ENCODE data around the gene SET.

The SET gene

GRCh38 chr9:128718475-128718874, 29.5 kb downstream of the SET start:
- no peak overlapping the region for H2BK5ac ChIP-seq (ENCODE audit: low read depth, low read length, poor library complexity, severe bottlenecking)
- no peak for DNase-seq
- H3K4me1 ChIP-seq (ENCODE audit: control insufficient read depth, insufficient read depth, low read depth, low read length), result peaks cover 10% of the 10 kb centered on the region
- no peak overlapping the region for H4K91ac ChIP-seq (ENCODE audit: low read length)
- H3K36me3 ChIP-seq (ENCODE audit: control insufficient read depth in 1 of 2, insufficient read depth in 2 of 2, low read depth in 1 of 2, low read length in 2 of 2), result peaks cover 5 to 41% of the 10 kb centered on the region in 2 experiments
- H3K9ac ChIP-seq (ENCODE audit: low read length), result no peak overlapping the region
- no peak overlapping the region for H3K23ac ChIP-seq (ENCODE audit: low read length in 2 of 2)
- H2AK5ac ChIP-seq (ENCODE audit: low read length, severe bottlenecking), result no peak overlapping the region
- H3K14ac ChIP-seq (ENCODE audit: low read length in 2 of 2), result no peak overlapping the region
- H3K4me2 ChIP-seq (ENCODE audit: low read length, poor library complexity, severe bottlenecking), result no peak overlapping the region
- WGBS, result 89% methylated on average over 5 of the region's 5 CpGs
- H3K27ac ChIP-seq (ENCODE audit: low read length, poor library complexity, severe bottlenecking), result no peak overlapping the region
- no peaks in the 10 kb centered on the region for H3K79me1 ChIP-seq (replicated peaks; ENCODE audit: low read length, poor library complexity, severe bottlenecking)
- H3K18ac ChIP-seq (ENCODE audit: low read depth in 1 of 2, low read length in 2 of 2), result no peak overlapping the region
- H3K27me3 ChIP-seq (ENCODE audit: control insufficient read depth in 1 of 2, insufficient read depth in 1 of 2, low read length in 2 of 2), result no peaks in the 10 kb centered on the region
- no peak overlapping the region for H2BK15ac ChIP-seq (ENCODE audit: low read depth, poor library complexity, severe bottlenecking)
- H4K8ac ChIP-seq (ENCODE audit: low read length), result no peak overlapping the region
- no peak overlapping the region for H2BK120ac ChIP-seq (ENCODE audit: low read depth, low read length)
- no peak overlapping the region for H3K4ac ChIP-seq (ENCODE audit: low read depth in 1 of 2, low read length in 2 of 2)
- no peak overlapping the region for H2BK12ac ChIP-seq (ENCODE audit: low read length in 2 of 2)
- H3K9me3 ChIP-seq (ENCODE audit: control insufficient read depth, low read length), result no peaks in the 10 kb centered on the region
- no peak overlapping the region for H2AFZ ChIP-seq (ENCODE audit: low read depth, low read length)
- no peak overlapping the region for H3K4me3 ChIP-seq (ENCODE audit: insufficient read depth in 1 of 2, low read depth in 1 of 2, low read length in 2 of 2)

DNA sequence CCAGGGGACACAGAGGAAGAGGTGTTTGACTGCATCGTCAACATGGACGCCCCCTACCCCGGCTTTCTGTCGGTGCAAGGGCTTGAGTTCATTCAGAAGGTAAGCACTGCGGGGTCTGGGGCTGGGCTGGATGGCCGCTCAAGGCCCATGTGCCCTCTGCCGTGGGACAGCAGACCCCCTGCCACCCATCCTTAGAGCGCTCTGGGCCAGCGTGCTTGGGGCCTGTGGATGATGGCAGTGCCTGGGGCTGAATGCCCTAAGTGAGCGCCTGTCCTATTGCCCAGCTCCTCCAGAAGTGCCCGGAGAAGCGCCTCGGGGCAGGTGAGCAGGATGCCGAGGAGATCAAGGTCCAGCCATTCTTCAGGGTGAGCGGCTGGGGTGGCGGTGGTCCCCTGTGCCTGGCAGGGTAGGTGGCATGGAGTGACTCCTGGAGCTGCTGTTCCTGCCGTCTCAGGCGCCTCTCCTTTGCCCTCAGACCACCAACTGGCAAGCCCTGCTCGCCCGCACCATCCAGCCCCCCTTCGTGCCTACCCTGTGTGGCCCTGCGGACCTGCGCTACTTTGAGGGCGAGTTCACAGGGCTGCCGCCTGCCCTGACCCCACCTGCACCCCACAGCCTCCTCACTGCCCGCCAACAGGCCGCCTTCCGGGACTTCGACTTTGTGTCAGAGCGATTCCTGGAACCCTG, 31.0 kb downstream of the SET start:
- Histone ChIP-seq H3K9ac (ENCODE audit: low read length) (no peak overlapping the region), H3K23ac (ENCODE audit: low read length in 2 of 2) (no peak overlapping the region), H2BK15ac (ENCODE audit: low read depth, poor library complexity, severe bottlenecking) (no peak overlapping the region), H3K4me3 (ENCODE audit: insufficient read depth in 1 of 2, low read depth in 1 of 2, low read length in 2 of 2) (no peak overlapping the region), H2BK5ac (ENCODE audit: low read depth, low read length, poor library complexity, severe bottlenecking) (no peak overlapping the region), H2BK120ac (ENCODE audit: low read depth, low read length) (no peak overlapping the region), H3K27ac (ENCODE audit: low read length, poor library complexity, severe bottlenecking) (no peak overlapping the region), H2BK12ac (ENCODE audit: low read length in 2 of 2) (no peak overlapping the region), H3K79me1 (replicated peaks; ENCODE audit: low read length, poor library complexity, severe bottlenecking) (no peaks in the 10 kb centered on the region), H3K14ac (ENCODE audit: low read length in 2 of 2) (no peak overlapping the region), H2AK5ac (ENCODE audit: low read length, severe bottlenecking) (no peak overlapping the region), H3K36me3 (ENCODE audit: control insufficient read depth in 1 of 2, insufficient read depth in 2 of 2, low read depth in 1 of 2, low read length in 2 of 2) (peaks cover 5 to 30% of the 10 kb centered on the region in 2 experiments), H3K9me3 (ENCODE audit: control insufficient read depth, low read length) (no peaks in the 10 kb centered on the region), H4K91ac (ENCODE audit: low read length) (no peak overlapping the region), H3K27me3 (ENCODE audit: control insufficient read depth in 1 of 2, insufficient read depth in 1 of 2, low read length in 2 of 2) (no peaks in the 10 kb centered on the region), H3K18ac (ENCODE audit: low read depth in 1 of 2, low read length in 2 of 2) (no peak overlapping the region), H3K4ac (ENCODE audit: low read depth in 1 of 2, low read length in 2 of 2) (no peak overlapping the region), H3K4me2 (ENCODE audit: low read length, poor library complexity, severe bottlenecking) (no peak overlapping the region), H4K8ac (ENCODE audit: low read length) (no peak overlapping the region), H3K4me1 (ENCODE audit: control insufficient read depth, insufficient read depth, low read depth, low read length) (peaks cover 20% of the 10 kb centered on the region), H2AFZ (ENCODE audit: low read depth, low read length) (no peak overlapping the region)
- 95% methylated on average over 29 of the region's 30 CpGs for WGBS
- no peak for DNase-seq

DNA sequence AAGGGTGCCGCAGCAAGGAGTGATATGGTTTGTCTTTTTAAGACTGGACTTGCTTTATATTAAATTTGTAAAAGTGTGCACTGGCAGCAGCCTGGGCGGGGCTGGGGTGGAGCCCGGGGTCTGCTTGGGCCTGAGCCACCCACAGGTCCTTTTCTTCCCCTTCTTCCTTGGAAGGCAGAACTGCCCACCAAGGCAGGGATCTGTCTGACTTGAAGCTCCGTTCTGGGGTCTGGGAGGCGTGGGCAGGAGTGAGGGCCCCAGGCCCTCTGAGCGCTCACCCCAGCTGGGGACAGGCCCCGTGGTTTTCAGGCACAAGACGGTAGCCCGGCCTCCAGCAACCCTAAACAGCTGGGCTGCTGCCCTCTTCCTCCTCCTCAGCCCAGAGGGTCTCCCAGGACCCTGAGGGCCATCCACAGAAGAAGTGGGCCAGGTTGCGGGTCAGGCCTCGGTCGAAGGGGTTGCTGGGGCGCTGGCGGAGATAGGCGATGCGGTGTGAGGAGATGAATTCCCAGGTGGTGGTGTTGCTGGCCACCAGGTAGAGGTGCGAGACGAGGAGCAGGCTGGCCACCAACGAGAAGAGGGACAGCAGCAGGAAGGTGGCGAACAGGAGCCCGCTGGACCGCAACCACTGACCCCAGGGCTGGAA, 31.9 kb downstream of the SET start:
- WGBS, result 93% methylated on average over 17 of the region's 22 CpGs
- H3K9me3 ChIP-seq (ENCODE audit: control insufficient read depth, low read length), result no peaks in the 10 kb centered on the region

GRCh38 chr9:128721487-128722010, 32.5 kb downstream of the SET start:
- Histone ChIP-seq H2BK5ac (ENCODE audit: low read depth, low read length, poor library complexity, severe bottlenecking) (no peak overlapping the region), H3K9ac (ENCODE audit: low read length) (no peak overlapping the region), H3K27me3 (ENCODE audit: control insufficient read depth in 1 of 2, insufficient read depth in 1 of 2, low read length in 2 of 2) (no peaks in the 10 kb centered on the region), H3K4ac (ENCODE audit: low read depth in 1 of 2, low read length in 2 of 2) (no peak overlapping the region), H4K8ac (ENCODE audit: low read length) (no peak overlapping the region), H3K23ac (ENCODE audit: low read length in 2 of 2) (no peak overlapping the region), H3K18ac (ENCODE audit: low read depth in 1 of 2, low read length in 2 of 2) (no peak overlapping the region), H2BK120ac (ENCODE audit: low read depth, low read length) (no peak overlapping the region), H3K79me1 (replicated peaks; ENCODE audit: low read length, poor library complexity, severe bottlenecking) (no peaks in the 10 kb centered on the region), H3K36me3 (ENCODE audit: control insufficient read depth in 1 of 2, insufficient read depth in 2 of 2, low read depth in 1 of 2, low read length in 2 of 2) (peaks cover 5 to 30% of the 10 kb centered on the region in 2 experiments), H3K27ac (ENCODE audit: low read length, poor library complexity, severe bottlenecking) (no peak overlapping the region), H2BK15ac (ENCODE audit: low read depth, poor library complexity, severe bottlenecking) (no peak overlapping the region), H3K4me2 (ENCODE audit: low read length, poor library complexity, severe bottlenecking) (no peak overlapping the region), H2AFZ (ENCODE audit: low read depth, low read length) (no peak overlapping the region), H3K9me3 (ENCODE audit: control insufficient read depth, low read length) (no peaks in the 10 kb centered on the region), H4K91ac (ENCODE audit: low read length) (no peak overlapping the region), H3K4me1 (ENCODE audit: control insufficient read depth, insufficient read depth, low read depth, low read length) (peaks cover 22% of the 10 kb centered on the region), H3K14ac (ENCODE audit: low read length in 2 of 2) (no peak overlapping the region), H2AK5ac (ENCODE audit: low read length, severe bottlenecking) (no peak overlapping the region), H3K4me3 (ENCODE audit: insufficient read depth in 1 of 2, low read depth in 1 of 2, low read length in 2 of 2) (no peak overlapping the region), H2BK12ac (ENCODE audit: low read length in 2 of 2) (no peak overlapping the region)
- 98% methylated on average over 15 of the region's 18 CpGs for WGBS
- DNase-seq, result no peak

More for the DNA sequence above, 31.9 kb downstream of the SET start:
- Histone ChIP-seq H3K4me3 (ENCODE audit: insufficient read depth in 1 of 2, low read depth in 1 of 2, low read length in 2 of 2) (no peak overlapping the region), H4K8ac (ENCODE audit: low read length) (no peak overlapping the region), H3K27ac (ENCODE audit: low read length, poor library complexity, severe bottlenecking) (no peak overlapping the region), H2BK15ac (ENCODE audit: low read depth, poor library complexity, severe bottlenecking) (no peak overlapping the region), H3K4ac (ENCODE audit: low read depth in 1 of 2, low read length in 2 of 2) (no peak overlapping the region), H2BK5ac (ENCODE audit: low read depth, low read length, poor library complexity, severe bottlenecking) (no peak overlapping the region), H2AFZ (ENCODE audit: low read depth, low read length) (no peak overlapping the region), H3K4me1 (ENCODE audit: control insufficient read depth, insufficient read depth, low read depth, low read length) (peaks cover 22% of the 10 kb centered on the region), H3K27me3 (ENCODE audit: control insufficient read depth in 1 of 2, insufficient read depth in 1 of 2, low read length in 2 of 2) (no peaks in the 10 kb centered on the region), H3K79me1 (replicated peaks; ENCODE audit: low read length, poor library complexity, severe bottlenecking) (no peaks in the 10 kb centered on the region), H2AK5ac (ENCODE audit: low read length, severe bottlenecking) (no peak overlapping the region), H4K91ac (ENCODE audit: low read length) (no peak overlapping the region), H3K23ac (ENCODE audit: low read length in 2 of 2) (no peak overlapping the region), H3K14ac (ENCODE audit: low read length in 2 of 2) (no peak overlapping the region), H3K36me3 (ENCODE audit: control insufficient read depth in 1 of 2, insufficient read depth in 2 of 2, low read depth in 1 of 2, low read length in 2 of 2) (peaks cover 5 to 30% of the 10 kb centered on the region in 2 experiments), H3K18ac (ENCODE audit: low read depth in 1 of 2, low read length in 2 of 2) (no peak overlapping the region), H2BK120ac (ENCODE audit: low read depth, low read length) (no peak overlapping the region), H3K4me2 (ENCODE audit: low read length, poor library complexity, severe bottlenecking) (no peak overlapping the region), H2BK12ac (ENCODE audit: low read length in 2 of 2) (no peak overlapping the region), H3K9ac (ENCODE audit: low read length) (no peak overlapping the region)
- DNase-seq, result no peak

All from mesenchymal stem cell (in vitro differentiated cells and primary cell).